HG03108 (cell line): ENCODE data around the gene RFC3.
A peak's percentile ranks its signal among the peaks of the same experiment; 100 is the strongest.

Experiments used
- ATAC-seq: cut with Tn5 transposase; IDR thresholded peaks from one replicate; pipeline ENCODE4 v1.9.1; 2021; ENCODE audit warnings: moderate library complexity; ENCODE audit not compliant: unreplicated experiment

Gene RFC3

DNA sequence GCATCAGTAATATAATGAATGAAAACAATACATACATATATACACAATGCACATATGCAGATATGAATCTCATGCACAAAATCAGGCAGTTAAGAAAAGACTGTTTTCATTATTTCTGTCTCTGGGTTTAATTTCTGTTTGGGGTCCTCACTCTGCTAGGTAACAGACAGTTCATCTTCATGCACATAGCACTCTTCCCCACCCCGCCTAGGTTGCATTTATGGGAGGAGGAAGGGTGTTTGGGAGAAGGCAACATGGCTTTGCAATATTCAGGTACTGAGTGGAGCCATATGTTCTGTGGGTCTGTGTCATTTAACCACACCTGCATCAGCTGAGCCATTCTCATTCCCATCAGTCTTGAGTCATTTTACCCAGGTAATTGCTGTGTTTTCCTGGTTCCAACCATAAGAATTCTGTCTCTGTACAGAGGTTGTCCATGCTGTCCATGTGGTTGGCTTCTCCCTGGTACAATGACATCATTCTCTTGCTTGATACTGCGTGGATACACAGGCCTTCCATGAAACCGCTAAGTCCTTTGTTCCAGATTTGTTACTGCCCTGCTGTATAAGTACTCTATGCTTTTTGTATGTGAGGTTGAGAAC is 45.3 kb downstream of the RFC3 start:
- ATAC-seq = no peak

DNA sequence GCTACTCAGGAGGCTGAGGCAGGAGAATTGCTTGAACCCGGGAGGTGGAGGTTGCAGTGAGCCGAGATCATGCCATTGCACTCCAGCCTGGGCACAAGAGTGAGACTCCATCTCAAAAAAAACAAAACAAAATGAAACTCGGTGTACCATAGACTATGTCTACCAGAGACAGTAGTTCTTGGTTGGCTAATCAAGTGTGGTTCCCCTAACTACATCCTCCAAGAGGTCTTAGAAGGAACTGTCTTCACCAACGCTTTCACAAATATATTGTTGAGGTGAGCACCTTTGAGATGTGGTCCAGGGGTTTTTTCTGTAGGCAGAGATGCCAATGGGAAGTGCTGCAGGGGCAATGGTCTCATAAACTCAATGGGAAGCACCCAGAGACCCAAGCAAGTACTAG is 48.0 kb downstream of the RFC3 start:
- peak; percentile 79 for ATAC-seq

DNA sequence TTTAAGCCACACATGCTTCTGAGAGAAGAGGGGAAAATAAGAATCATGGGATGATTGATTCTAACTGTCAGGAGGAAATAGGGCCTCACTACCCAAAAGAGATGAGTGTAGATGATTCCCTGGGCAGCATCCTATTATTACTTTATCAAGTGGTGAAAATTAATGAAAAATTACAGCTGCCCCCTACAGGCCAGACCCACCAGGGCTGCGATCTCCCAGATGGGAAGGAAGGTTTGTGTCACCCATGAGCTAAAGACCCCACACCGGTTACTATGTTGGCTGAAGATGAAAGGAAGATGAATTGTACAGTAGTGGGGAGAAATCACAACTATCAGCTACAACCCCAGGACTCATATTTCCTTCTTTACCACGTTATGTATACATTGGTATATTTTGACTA is 49.5 kb downstream of the RFC3 start:
- ATAC-seq = no peak

DNA sequence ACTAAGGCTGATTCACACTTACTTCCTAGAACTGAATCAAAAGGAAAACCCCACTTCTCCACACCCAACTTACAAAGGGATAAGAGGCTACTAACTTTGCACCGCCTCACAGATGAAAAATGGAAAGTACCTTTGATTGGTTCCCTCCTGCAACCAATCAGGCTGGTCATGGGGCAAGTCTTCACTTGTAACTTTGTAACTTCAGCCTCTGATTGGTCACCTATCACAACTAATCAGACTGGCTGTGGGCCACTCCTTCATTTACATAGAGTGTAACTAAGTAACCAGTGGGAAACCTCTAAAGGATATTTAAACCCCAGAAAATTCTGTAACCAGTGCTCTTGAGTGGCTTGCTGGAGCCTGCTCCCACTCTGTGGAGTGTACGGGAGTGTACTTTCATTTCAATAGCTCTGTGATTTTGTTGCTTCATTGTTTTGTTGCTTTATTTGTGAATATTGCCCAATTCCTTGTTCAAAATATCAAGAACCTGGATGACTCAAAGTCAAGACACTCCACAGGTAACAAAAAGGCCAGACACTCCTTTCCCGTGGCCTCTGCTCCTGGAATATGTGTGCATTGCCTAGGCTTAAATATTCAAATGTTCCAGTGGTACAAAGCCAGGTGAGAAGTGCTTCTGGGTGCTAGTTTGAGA is 50.5 kb downstream of the RFC3 start:
- ATAC-seq = no peak

DNA sequence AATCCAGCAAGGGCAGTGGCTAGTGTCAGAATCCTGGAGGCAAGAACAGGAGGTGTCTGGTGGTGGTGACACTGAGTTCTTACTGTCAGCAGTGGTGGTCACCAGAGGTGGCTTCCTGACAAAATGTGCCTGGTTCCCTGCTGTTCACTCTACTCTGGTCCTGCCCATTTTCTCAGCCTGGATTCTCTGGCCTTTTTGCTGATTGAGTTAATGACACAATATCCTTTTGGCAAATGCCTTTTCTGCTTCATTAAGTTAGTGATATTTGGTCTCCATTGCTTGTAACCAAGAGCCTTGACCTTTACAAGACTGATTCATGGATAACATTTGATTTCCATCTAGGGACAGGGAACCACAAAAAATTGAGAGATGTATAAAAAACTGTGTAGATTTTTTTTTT is 51.1 kb downstream of the RFC3 start:
- ATAC-seq = no peak

DNA sequence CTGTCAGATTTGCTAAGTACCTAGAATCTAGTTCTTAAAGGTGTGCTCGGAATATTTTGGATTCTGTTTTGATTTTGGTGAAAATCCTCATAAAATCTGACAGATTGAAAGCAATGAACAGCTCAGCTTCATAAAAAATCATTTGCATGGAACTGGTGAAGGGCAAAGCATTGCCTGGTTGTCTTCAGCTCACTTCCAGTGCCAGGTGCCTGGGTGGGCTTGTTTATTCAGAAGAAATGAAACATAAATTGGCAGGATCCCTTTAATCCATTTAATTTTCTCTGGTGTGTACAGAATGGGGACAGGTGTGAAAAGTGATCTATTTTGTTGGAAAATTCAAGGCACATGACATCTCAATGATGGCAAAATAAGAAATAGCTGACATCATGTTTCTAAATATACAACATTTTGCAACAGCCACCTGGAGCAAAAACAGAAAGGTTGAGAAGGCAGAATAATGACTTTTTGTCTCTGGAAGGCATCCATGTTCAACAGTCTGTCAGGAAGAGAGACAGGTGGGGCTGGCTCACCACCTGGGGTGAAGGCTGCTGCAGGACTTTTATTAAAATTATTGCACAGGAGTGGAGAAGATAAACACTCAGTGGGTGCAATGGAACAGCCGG is 52.2 kb downstream of the RFC3 start:
- ATAC-seq = no peak

DNA sequence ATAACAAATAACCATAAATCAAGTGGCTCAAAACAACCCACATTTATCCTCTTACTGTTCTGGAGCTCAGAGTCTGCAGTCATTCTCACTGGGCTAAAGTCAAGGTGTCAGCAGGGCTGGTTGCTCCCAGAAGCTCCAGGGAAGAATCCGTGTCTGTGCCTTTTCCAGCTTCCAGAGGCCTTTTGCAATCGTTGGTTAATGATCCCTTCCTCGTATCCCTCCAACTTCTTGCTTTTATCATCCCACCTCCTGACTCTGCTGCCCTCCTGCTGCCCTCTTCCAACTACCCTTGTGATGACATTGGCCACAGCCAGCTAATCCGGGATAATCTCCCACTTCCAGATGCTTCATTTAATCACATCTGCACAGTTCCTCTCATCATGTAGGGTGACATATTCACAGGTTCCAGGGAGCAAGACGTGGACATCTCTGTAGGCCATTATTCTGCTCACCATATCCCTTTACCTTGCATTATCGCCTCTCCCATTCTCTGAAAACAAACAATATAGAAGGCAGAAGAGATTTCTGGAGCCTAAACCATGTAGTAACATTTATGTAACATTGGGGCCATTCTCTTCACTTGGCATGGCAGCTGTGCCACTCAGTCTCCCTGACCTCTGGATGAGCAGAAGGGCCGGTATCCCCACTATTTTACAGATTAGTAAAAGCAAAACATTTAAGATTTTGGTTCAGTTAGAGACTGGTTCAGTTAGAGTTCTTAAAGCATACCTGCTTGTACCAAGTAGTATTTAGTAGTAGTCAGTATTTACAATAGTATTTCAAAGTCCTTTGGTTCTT is 53.5 kb downstream of the RFC3 start:
- ATAC-seq = no peak

DNA sequence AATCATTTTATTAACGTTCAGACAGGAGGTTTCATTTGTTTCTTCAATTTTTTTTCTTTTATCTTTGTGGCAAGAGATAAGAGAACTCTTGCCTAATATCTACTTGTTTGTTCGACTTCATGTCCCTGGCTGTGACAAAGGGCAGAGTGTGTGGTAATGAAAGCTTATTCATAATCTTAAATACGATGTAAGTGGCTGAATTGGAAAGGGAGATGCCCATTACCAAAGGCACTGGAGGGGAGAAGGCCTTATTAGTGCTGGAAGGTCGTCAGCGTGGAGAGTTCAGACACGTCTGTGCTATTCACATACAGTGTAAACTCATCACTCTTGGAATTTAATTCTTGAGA is 54.0 kb downstream of the RFC3 start:
- ATAC-seq = no peak

DNA sequence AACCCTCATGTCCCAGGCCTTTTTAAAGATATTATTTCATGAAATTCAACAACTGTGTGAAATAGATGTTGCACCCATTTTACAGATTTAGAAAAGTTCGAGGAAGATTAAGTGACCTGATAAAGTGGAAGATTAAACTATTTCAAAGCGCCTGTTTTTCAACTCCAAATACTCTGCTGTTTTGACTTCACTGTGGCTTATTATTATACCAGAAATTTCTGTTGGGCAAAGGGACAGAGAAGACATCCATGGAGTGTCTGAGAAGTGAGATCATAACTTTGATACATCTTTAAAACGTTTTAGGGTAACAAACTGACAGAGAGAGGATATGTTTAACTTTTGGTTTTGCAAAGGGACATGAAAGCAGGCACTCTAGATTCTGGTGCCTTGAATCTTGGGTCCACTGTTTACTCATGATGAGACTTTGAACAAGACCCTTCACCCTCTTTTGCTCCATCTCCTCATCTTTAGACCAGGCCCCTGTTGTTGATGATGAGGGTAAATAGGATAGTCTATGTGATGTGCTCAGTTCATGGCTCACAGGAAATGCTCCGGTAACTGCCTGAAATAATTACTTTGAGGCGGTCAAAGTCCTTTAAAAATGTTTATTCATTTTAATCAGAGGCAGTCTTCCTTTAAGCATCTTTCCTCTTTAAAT is 55.4 kb downstream of the RFC3 start:
- ATAC-seq = no peak

DNA sequence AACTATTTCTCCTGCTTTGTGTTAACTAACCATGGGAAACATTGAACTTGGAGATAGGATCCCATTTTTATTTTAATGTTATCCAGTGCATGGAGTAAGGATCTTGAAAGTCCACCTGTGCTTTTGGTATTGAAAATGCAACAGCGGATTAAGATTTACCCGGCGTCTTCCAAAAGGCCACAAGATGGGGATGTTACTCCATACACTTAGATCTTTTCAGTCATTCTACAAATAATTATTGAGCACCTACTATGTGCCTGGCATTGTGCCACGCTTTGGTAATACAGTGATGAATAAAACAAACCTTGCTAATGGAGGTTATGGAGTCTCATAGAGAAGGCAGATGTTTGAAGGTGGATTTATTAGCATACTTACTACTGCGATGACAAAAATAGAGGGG is 56.9 kb downstream of the RFC3 start:
- no peak for ATAC-seq

DNA sequence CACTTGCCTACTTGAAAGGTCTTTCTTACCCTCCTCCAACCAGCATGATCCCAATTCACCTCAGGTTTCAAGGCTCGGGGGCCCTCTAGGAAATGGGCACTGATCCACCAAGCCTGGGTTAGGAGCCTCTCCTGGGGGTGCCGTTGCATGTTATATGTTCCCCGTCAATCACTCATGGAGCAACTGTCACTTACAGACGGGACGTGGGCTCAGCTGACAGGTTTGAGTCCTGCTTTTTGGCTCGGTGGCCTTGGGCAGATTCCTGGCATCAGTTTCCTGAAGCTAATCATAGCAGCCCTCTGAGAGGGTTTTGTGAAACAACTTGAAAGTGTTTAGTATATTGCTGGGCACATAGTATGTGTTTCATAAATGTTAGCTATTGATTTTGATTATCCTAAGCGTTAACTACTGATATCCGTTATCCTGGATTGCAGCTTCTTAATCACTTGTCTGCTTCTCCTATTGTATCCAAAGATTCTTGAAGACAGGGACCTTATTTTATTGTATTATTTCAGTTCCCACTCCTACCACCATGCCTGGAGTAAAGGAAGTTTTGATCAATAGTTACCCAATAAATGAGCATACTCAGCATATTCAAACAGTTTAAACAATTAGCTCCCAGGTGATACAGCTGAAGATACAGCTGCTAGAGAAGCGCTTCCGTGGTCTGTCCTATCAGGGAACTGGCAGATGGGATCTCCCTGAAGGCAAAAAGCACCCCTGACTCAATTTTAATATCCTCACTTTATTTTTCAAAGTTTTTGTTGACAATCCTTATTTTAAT is 57.9 kb downstream of the RFC3 start:
- no peak for ATAC-seq

DNA sequence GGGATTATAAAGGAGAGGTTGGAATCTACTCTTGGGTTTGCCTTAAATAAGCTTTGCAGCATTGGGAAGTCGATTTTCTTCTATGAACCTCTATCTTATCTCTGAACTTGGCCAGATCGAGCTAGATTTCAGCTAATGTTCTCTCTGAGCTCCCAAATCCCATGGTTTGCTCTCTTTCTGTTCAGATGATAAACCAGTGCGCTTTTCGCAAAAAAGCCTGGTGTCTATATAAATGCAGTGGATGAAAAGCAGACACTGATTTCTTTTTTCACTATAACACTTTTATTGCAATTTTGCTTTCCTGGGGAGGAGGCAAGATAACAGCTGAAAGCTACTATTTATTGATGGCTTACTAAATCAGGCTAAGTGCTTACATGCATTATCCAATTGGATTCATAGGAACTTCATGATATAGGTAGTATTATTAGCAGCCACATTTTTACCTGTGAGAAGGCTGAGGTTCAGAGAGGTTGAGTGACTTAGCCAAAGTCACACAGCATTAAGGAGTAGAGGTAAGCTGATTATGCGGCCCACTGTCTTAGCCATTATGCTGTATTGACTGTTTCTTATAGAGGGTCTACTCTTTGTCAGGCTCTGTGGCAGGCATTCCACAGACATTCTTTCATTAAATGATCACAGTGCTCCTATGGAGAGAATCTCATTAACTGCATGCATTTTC is 58.9 kb downstream of the RFC3 start:
- no peak for ATAC-seq

DNA sequence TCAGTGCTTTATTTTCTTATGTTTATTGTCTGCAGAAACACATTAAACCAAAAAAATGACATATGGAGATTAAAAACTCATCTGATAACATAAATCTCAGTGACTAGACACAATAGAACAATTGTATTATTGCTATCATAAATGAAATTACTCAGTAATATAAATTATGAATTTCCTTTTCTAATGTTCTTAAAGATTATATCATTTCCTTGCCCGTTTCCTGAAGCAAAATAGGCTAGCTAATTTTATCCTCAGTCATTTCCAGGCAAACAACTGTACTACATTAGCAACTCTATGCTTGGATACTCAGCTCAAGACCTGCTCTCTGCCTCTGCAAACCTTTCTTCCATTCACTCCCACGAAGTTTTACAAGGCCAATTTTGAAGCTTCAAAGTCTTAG is 61.2 kb downstream of the RFC3 start:
- ATAC-seq = no peak

DNA sequence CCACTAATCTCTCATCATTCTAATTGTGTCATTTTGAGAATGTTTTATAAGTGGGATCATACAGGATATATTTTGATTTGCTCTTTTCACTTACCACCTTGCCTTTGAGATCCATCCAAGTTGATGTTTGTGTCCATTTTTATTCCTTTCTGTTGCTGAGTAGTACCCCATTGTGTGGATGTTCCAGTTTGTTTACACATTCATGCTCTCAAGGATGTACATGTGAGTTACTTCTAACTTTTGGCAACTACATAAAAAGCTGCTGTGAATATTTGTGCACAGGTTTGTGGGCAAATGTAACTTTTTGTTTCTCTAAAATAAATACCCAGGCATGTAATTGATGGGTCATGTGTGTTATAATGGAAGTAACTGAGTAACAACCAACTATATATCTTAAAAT is 64.9 kb downstream of the RFC3 start:
- no peak for ATAC-seq

DNA sequence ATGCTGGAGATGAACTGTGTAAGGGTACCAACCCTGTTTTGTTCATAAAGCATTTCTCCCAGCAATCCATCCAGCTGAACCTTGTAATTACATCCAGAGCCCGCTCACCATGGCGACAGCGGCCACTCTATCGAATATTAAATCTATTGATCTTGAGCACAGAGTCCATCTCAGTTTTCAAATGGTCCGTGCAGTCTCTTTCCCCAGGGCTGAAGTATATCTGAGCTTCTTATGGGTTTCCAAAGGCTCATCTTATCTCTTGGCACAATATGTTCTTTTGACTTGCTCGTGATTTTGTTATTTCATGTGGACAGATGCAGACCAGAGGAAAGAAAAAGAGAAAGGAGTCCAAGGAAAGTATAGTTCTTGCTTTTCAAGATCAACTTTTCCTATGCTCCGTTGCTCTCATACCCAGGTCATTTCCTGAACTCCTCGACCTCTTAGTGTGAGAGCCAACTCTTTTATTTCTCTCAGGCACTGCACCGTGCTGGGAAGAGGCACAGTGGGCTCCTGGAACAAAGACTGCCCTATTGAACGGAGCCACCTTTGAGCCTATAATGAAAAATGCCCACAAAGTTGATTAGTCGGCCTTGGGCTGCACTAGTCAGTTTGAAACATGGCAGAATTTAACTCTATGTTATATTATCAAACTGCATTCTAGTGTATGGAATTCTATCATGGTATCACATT is 66.7 kb downstream of the RFC3 start:
- no peak for ATAC-seq
